ENCODE measurements around the gene RASA3. TPM values are rescaled to one million over a fixed set of nuclear protein-coding genes. Genes with fewer than 3 reads are reported as not detected.

Gene RASA3
- total RNA-seq, 1 donor = 36.1 TPM

- no peak overlapping the region for H3K4me3 ChIP-seq (ENCODE audit: low read depth, low read length)
- TF ChIP-seq CTCF (IDR thresholded peaks at IDR 0.05; ENCODE audit: insufficient read depth, low read length) = no peak
- DNase-seq (ENCODE audit: low read depth) = no peak
Observed at GRCh38 chr13:114082849-114083645, 49.4 kb downstream of the RASA3 start.

- DNase-seq (ENCODE audit: low read depth) = no peak
- no peak overlapping the region for H3K4me3 ChIP-seq (ENCODE audit: low read depth, low read length)
- TF ChIP-seq CTCF (IDR thresholded peaks at IDR 0.05; ENCODE audit: insufficient read depth, low read length) = no peak
Observed at GRCh38 chr13:114081761-114082681, 50.4 kb downstream of the RASA3 start.

- no peak overlapping the region for H3K4me3 ChIP-seq (ENCODE audit: low read depth, low read length)
- TF ChIP-seq CTCF (IDR thresholded peaks at IDR 0.05; ENCODE audit: insufficient read depth, low read length) = no peak
- no peak for DNase-seq (ENCODE audit: low read depth)
Observed at GRCh38 chr13:114080739-114081561, 51.5 kb downstream of the RASA3 start.

GRCh38 chr13:114079601-114080536, 52.6 kb downstream of the RASA3 start:
- no peak for DNase-seq (ENCODE audit: low read depth)
- no peak for TF ChIP-seq CTCF (IDR thresholded peaks at IDR 0.05; ENCODE audit: insufficient read depth, low read length)
- no peak overlapping the region for H3K4me3 ChIP-seq (ENCODE audit: low read depth, low read length)

GRCh38 chr13:114078461-114079451, 53.7 kb downstream of the RASA3 start:
- peak; percentile 89 for DNase-seq (ENCODE audit: low read depth)
- peak overlapping the region; percentile 28 for H3K4me3 ChIP-seq (ENCODE audit: low read depth, low read length)
- no peak for TF ChIP-seq CTCF (IDR thresholded peaks at IDR 0.05; ENCODE audit: insufficient read depth, low read length)

All from fibroblast of the aortic adventitia (primary cell).